ENCODE data around the gene COL27A1.

DNA sequence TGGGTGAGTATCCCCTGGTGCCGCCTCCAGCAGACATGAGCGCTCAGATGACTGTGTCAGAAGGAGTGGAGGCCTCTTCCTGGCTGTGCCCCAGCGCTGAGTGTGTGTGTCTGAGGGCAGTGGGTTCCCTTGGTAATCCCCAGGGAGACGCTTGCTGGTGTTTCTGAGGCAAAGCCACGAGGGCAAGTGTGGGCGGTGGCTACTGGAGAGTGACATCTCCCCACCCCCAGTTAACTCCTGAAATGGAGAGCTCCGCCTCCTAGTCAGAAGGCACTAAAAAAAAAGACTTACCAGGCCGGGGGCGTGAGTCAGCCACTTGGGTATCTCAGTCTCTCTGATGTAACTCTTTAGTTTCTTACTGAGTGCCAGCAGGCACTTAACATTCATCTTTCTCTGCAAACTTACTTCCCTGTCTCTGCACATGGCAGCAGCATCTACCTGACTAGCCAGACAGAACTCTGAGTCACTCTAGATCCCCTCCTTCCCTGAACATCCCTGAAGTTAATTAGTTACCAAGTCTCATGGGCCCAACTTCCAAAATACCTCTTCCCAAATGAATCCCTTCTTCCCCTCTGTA, 193.7 kb downstream of the COL27A1 start:
- TF ChIP-seq, protein P1, sequence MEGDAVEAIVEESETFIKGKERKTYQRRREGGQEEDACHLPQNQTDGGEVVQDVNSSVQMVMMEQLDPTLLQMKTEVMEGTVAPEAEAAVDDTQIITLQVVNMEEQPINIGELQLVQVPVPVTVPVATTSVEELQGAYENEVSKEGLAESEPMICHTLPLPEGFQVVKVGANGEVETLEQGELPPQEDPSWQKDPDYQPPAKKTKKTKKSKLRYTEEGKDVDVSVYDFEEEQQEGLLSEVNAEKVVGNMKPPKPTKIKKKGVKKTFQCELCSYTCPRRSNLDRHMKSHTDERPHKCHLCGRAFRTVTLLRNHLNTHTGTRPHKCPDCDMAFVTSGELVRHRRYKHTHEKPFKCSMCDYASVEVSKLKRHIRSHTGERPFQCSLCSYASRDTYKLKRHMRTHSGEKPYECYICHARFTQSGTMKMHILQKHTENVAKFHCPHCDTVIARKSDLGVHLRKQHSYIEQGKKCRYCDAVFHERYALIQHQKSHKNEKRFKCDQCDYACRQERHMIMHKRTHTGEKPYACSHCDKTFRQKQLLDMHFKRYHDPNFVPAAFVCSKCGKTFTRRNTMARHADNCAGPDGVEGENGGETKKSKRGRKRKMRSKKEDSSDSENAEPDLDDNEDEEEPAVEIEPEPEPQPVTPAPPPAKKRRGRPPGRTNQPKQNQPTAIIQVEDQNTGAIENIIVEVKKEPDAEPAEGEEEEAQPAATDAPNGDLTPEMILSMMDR (conservative IDR thresholded peaks at IDR 0.05; ENCODE audit: low read length): no peak
- no peak for TF ChIP-seq EZH2phosphoT487 (IDR thresholded peaks at IDR 0.05; ENCODE audit: borderline replicate concordance, low read depth, low read length)
